Body of pancreas (tissue), 4 donors: Measurements from ENCODE around the gene KCNK10. TPM values are rescaled to one million over a fixed set of nuclear protein-coding genes. Genes with fewer than 3 reads are reported as not detected.
"Not testable (repeated sequence)": the region's sequence is repeated elsewhere in the genome, so short reads cannot be mapped to it uniquely, and the experiment has no call there.

ENCODE experiments used
- ATAC-seq: fragments of 150-250 bp; one replicate; pipeline ENCODE4 v1.9.1; 2016
- DNase-seq, 4 donors: peaks; one replicate each; pipeline ENCODE4 v3.0.0-alpha.2; 2019
- H3K27ac ChIP-seq, 4 donors: fragments of 200-600 bp; sonication (generic); 1 replicate in 3 of 4; 2 replicates in 1 of 4; pipeline versions ENCODE4 v1.5.1 to v1.6.1; 2016 to 2019; ENCODE audit warnings: mild to moderate bottlenecking in 1 of 4, mixed read lengths in 1 of 4, moderate library complexity in 1 of 4
- H3K27me3 ChIP-seq, 2 donors: fragments of 200-600 bp; sonication (generic); one replicate each; pipeline ENCODE4 v1.6.0; 2016; ENCODE audit warnings: mild to moderate bottlenecking in 1 of 2
- H3K36me3 ChIP-seq, 2 donors: fragments of 200-600 bp; sonication (generic); replicated peaks in 1 of 2; 2 replicates each; pipeline ENCODE4 v1.5.1; 2016; ENCODE audit warnings: low read depth in 2 of 2; ENCODE audit not compliant: insufficient read depth in 1 of 2
- H3K4me1 ChIP-seq: fragments of 200-600 bp; sonication (generic); one replicate; pipeline ENCODE4 v1.6.0; 2016
- H3K4me3 ChIP-seq, 2 donors: fragments of 200-600 bp; sonication (generic); 1 replicate in 1 of 2; 2 replicates in 1 of 2; pipeline ENCODE4 v1.5.1; 2016 to 2019
- H3K9me3 ChIP-seq, 3 donors: fragments of 200-600 bp; sonication (generic); 1 replicate in 2 of 3; 2 replicates in 1 of 3; pipeline ENCODE4 v1.5.1; 2016
- CTCF ChIP-seq, 7 experiments: fragments of 450-650 bp in 4 of 7; fragments of 200-600 bp in 3 of 7; sonication (generic) in 3 of 7; IDR thresholded peaks; one replicate each; pipeline ENCODE4 v1.5.1; 2016 to 2019; ENCODE audit warnings: antibody characterized with exemption in 7 of 7
- POLR2A ChIP-seq, 3 donors: fragments of 450-650 bp; IDR thresholded peaks; one replicate each; pipeline ENCODE4 v1.6.1; 2016; ENCODE audit warnings: antibody characterized with exemption in 3 of 3, mild to moderate bottlenecking in 2 of 3
- WGBS, 2 donors: methylation state at CpG; one replicate each; pipeline ENCODE4 v1.1.5; 2017; 5-methylcytosine and 5-hydroxymethylcytosine counted together
- intact Hi-C: fragments of 100-400 bp; cut with DNase I; formaldehyde crosslinking; loops from one replicate; pipeline ENCODE4 v1.15.1; 2023
- total RNA-seq, 2 donors: library from RNA; depleted of rRNA; stranded (reverse); fragments of >200 nt; gene quantifications; one replicate each; pipeline ENCODE4 v1.1.0, GENCODE V29; 2016

Gene KCNK10
- total RNA-seq, 2 donors from 2014 or later, result 1.6 to 3.3 TPM

GRCh38 chr14:88271205-88271604 lies 51.9 kb downstream of the KCNK10 start:
- Histone ChIP-seq H3K4me1 (peaks cover 25% of the 10 kb centered on the region), H3K4me3 (no peak overlapping the region), H3K27me3 (no peaks in the 10 kb centered on the region), H3K9me3 (no peaks in the 10 kb centered on the region), H3K36me3 (no peaks in the 10 kb centered on the region), H3K27ac (peak overlapping the region; percentile 36 to 77 (median 64))
- DNase-seq (peak in 3 of 4 donors; percentile 24 to 47 (median 34)), ATAC-seq (peak; percentile 49)
- whole genome bisulfite sequencing, 2 donors, result 28 to 48% methylated on average over 2 of the region's 2 CpGs
- intact Hi-C loops, result no loop called here
- TF ChIP-seq POLR2A (IDR thresholded peaks at IDR 0.05) (no peak), CTCF (IDR thresholded peaks at IDR 0.05) (no peak)

GRCh38 chr14:88270776-88271175 lies 52.3 kb downstream of the KCNK10 start:
- Histone ChIP-seq H3K27me3 (no peaks in the 10 kb centered on the region), H3K4me3 (no peak overlapping the region), H3K36me3 (no peaks in the 10 kb centered on the region), H3K9me3 (no peaks in the 10 kb centered on the region), H3K27ac (peak overlapping the region; percentile 36 to 77 (median 64)), H3K4me1 (peaks cover 25% of the 10 kb centered on the region)
- intact Hi-C loops, result no loop called here
- peak; percentile 82 to 89 (median 88) for DNase-seq
- TF ChIP-seq POLR2A (IDR thresholded peaks at IDR 0.05), result peak in 2 of 3 donors; percentile 37 to 50
- no peak for TF ChIP-seq CTCF (IDR thresholded peaks at IDR 0.05)
- WGBS, 2 donors, result 22 to 27% methylated on average over 6 of the region's 6 CpGs
- ATAC-seq, result peak; percentile 94

- intact Hi-C loops, result no loop called here
- Histone ChIP-seq H3K27ac (peak overlapping the region; percentile 36 to 77 (median 64)), H3K4me1 (peaks cover 25% of the 10 kb centered on the region), H3K27me3 (no peaks in the 10 kb centered on the region), H3K9me3 (no peaks in the 10 kb centered on the region), H3K36me3 (no peaks in the 10 kb centered on the region), H3K4me3 (no peak overlapping the region)
- DNase-seq (peak; percentile 14 to 37 (median 26)), ATAC-seq (peak; percentile 36)
- 12 to 18% methylated on average over 6 to 12 of the region's 12 CpGs for WGBS, 2 donors
- TF ChIP-seq POLR2A (IDR thresholded peaks at IDR 0.05), result no peak
- no peak for TF ChIP-seq CTCF (IDR thresholded peaks at IDR 0.05)
Observed at GRCh38 chr14:88269806-88270420, 53.2 kb downstream of the KCNK10 start.

GRCh38 chr14:88266474-88266873 lies 56.6 kb downstream of the KCNK10 start:
- no peak for DNase-seq
- H3K4me1 ChIP-seq, result peaks cover 20% of the 10 kb centered on the region
- no peaks in the 10 kb centered on the region for H3K27me3 ChIP-seq
- H3K4me3 ChIP-seq, result no peak overlapping the region
- WGBS, 2 donors, result 71 to 79% methylated on average over 2 of the region's 2 CpGs
- no peak for TF ChIP-seq POLR2A (IDR thresholded peaks at IDR 0.05)
- TF ChIP-seq CTCF (IDR thresholded peaks at IDR 0.05), result no peak
- H3K9me3 ChIP-seq, result no peaks in the 10 kb centered on the region
- no peaks in the 10 kb centered on the region for H3K36me3 ChIP-seq
- no peak for ATAC-seq
- no peak overlapping the region for H3K27ac ChIP-seq
- intact Hi-C loops, result no loop called here

GRCh38 chr14:88264116-88264515 lies 59.0 kb downstream of the KCNK10 start:
- no peaks in the 10 kb centered on the region for H3K27me3 ChIP-seq
- DNase-seq (no peak), ATAC-seq (no peak)
- no peaks in the 10 kb centered on the region for H3K9me3 ChIP-seq
- H3K27ac ChIP-seq, result no peak overlapping the region
- TF ChIP-seq CTCF (IDR thresholded peaks at IDR 0.05) (no peak), POLR2A (IDR thresholded peaks at IDR 0.05) (no peak)
- H3K36me3 ChIP-seq, result no peaks in the 10 kb centered on the region
- no peak overlapping the region for H3K4me3 ChIP-seq
- no peaks in the 10 kb centered on the region for H3K4me1 ChIP-seq
- intact Hi-C loops, result no loop called here
- 62 to 83% methylated on average over 6 of the region's 6 CpGs for WGBS, 2 donors

GRCh38 chr14:88261302-88261701 lies 61.8 kb downstream of the KCNK10 start:
- ATAC-seq, H3K9me3 ChIP-seq, H3K27me3 ChIP-seq, intact Hi-C loops, H3K36me3 ChIP-seq, H3K4me3 ChIP-seq, DNase-seq, H3K4me1 ChIP-seq, H3K27ac ChIP-seq: not testable (repeated sequence)
- 85 to 96% methylated on average over 3 of the region's 3 CpGs for WGBS, 2 donors
